Liver (tissue), 9 donors: ENCODE results near the gene SMARCA1. TPM values are rescaled to one million over a fixed set of nuclear protein-coding genes. Genes with fewer than 3 reads are reported as not detected.

Experiments used
- DNase-seq: peaks from one replicate; pipeline ENCODE4 v3.0.0-alpha.2; 2017; ENCODE audit warnings: low spot score
- H3K27ac ChIP-seq, 2 donors: one replicate each; pipeline ENCODE4 v1.7.0; 2013; ENCODE audit warnings: inconsistent platforms in 2 of 2, low read length in 2 of 2, control low read depth in 1 of 2, low read depth in 1 of 2, mild to moderate bottlenecking in 1 of 2
- H3K27me3 ChIP-seq, 4 donors: one replicate each; pipeline versions ENCODE4 v1.6.1 to v1.7.0; 2013; ENCODE audit warnings: low read length in 3 of 4, inconsistent platforms in 1 of 4, mild to moderate bottlenecking in 1 of 4, moderate library complexity in 1 of 4; ENCODE audit not compliant: control insufficient read depth in 4 of 4, insufficient read depth in 4 of 4
- H3K36me3 ChIP-seq, 4 donors: one replicate each; pipeline versions ENCODE4 v1.6.1 to v1.7.0; 2013; ENCODE audit warnings: low read length in 3 of 4, mild to moderate bottlenecking in 3 of 4, low read depth in 1 of 4, moderate library complexity in 1 of 4; ENCODE audit not compliant: control insufficient read depth in 4 of 4, insufficient read depth in 3 of 4
- H3K4me1 ChIP-seq, 4 donors: one replicate each; pipeline versions ENCODE4 v1.6.1 to v1.7.0; 2013; ENCODE audit warnings: low read length in 3 of 4, mild to moderate bottlenecking in 3 of 4, moderate library complexity in 1 of 4; ENCODE audit not compliant: control insufficient read depth in 4 of 4, insufficient read depth in 4 of 4
- H3K4me3 ChIP-seq, 3 donors: one replicate each; pipeline versions ENCODE4 v1.6.1 to v1.7.0; 2013; ENCODE audit warnings: low read length in 3 of 3, control low read depth in 1 of 3, low read depth in 1 of 3, mild to moderate bottlenecking in 1 of 3
- H3K9ac ChIP-seq, 2 donors: one replicate each; pipeline ENCODE4 v1.7.0; 2013; ENCODE audit warnings: low read length in 2 of 2, mild to moderate bottlenecking in 2 of 2, moderate library complexity in 2 of 2, control low read depth in 1 of 2, low read depth in 1 of 2
- H3K9me3 ChIP-seq, 4 donors: one replicate each; pipeline versions ENCODE4 v1.6.1 to v1.7.0; 2013; ENCODE audit warnings: low read length in 3 of 4; ENCODE audit not compliant: control insufficient read depth in 4 of 4
- FOXA1 ChIP-seq: IDR thresholded peaks from 2 replicates; pipeline ENCODE4 v1.6.1; 2016; ENCODE audit warnings: antibody characterized with exemption
- FOXA2 ChIP-seq: IDR thresholded peaks from 2 replicates; pipeline ENCODE4 v1.6.1; 2016; ENCODE audit warnings: antibody characterized with exemption
- GABPA ChIP-seq, 2 donors: IDR thresholded peaks in 1 of 2; conservative IDR thresholded peaks in 1 of 2; 2 replicates each; pipeline ENCODE4 v1.6.1; 2016; ENCODE audit warnings: antibody characterized with exemption in 2 of 2, mild to moderate bottlenecking in 1 of 2, moderate library complexity in 1 of 2
- HNF4A ChIP-seq, 2 donors: conservative IDR thresholded peaks; 2 replicates each; pipeline ENCODE4 v1.6.1; 2016; ENCODE audit warnings: antibody characterized with exemption in 2 of 2, mild to moderate bottlenecking in 2 of 2
- HNF4G ChIP-seq: IDR thresholded peaks from 2 replicates; pipeline ENCODE4 v1.6.1; 2016; ENCODE audit warnings: antibody characterized with exemption
- JUND ChIP-seq, 2 donors: IDR thresholded peaks; 2 replicates each; pipeline ENCODE4 v1.6.1; 2016; ENCODE audit warnings: antibody characterized with exemption in 2 of 2
- NR2F2 ChIP-seq: IDR thresholded peaks from 2 replicates; pipeline ENCODE4 v1.6.1; 2016; ENCODE audit warnings: antibody characterized with exemption
- RAD21 ChIP-seq, 2 donors: IDR thresholded peaks; 2 replicates each; pipeline ENCODE4 v1.6.1; 2016; ENCODE audit warnings: antibody characterized with exemption in 2 of 2, mild to moderate bottlenecking in 2 of 2
- RXRA ChIP-seq, 2 donors: IDR thresholded peaks; 2 replicates each; pipeline ENCODE4 v1.6.1; 2017 to 2018; ENCODE audit warnings: antibody characterized with exemption in 2 of 2, mild to moderate bottlenecking in 1 of 2
- SP1 ChIP-seq: IDR thresholded peaks from 2 replicates; pipeline ENCODE4 v1.6.1; 2018; ENCODE audit warnings: antibody characterized with exemption, mild to moderate bottlenecking
- TAF1 ChIP-seq: conservative IDR thresholded peaks from 2 replicates; pipeline ENCODE4 v1.6.1; 2016; ENCODE audit warnings: antibody characterized with exemption, mild to moderate bottlenecking
- YY1 ChIP-seq: IDR thresholded peaks from 2 replicates; pipeline ENCODE4 v1.6.1; 2016; ENCODE audit warnings: antibody characterized with exemption, mild to moderate bottlenecking
- WGBS: extraction: QIAGEN DNeasy Blood & Tissue Kit; methylation state at CpG from one replicate; pipeline ENCODE4 v1.1.7; 2013; 5-methylcytosine and 5-hydroxymethylcytosine counted together
- polyA plus RNA-seq, 2 donors: library from polyadenylated mRNA; stranded (reverse) in 1 of 2; unstranded in 1 of 2; fragments of 200-250 nt in 1 of 2; fragments of >200 nt in 1 of 2; fragmentation: Nextera tagmentation in 1 of 2; extraction: Ambion mirVana in 1 of 2; gene quantifications; one replicate each; pipeline versions ENCODE4 v1.2.1 to v1.2.3, GENCODE V29; 2013 to 2015
- total RNA-seq, 2 donors: library from RNA; depleted of rRNA; stranded (reverse); fragments of >200 nt; gene quantifications; one replicate each; pipeline ENCODE4 v1.2.3, GENCODE V29; 2014
- TF ChIP-seq, protein P1 (sequence below): fragments of 150-350 bp; IDR thresholded peaks from 2 replicates; pipeline ENCODE4 v1.5.1; 2017; ENCODE audit warnings: improper control_type of control experiment, low read depth, low read length; ENCODE audit not compliant: missing input control
- TF ChIP-seq, protein P2 (sequence below): IDR thresholded peaks from 2 replicates; pipeline ENCODE4 v1.6.1; 2016; ENCODE audit warnings: antibody characterized with exemption
- TF ChIP-seq, protein P3 (sequence below): IDR thresholded peaks from 2 replicates; pipeline ENCODE4 v1.6.1; 2016; ENCODE audit warnings: antibody characterized with exemption, mild to moderate bottlenecking
- TF ChIP-seq, protein P4 (sequence below): IDR thresholded peaks from 2 replicates; pipeline ENCODE4 v1.6.1; 2016; ENCODE audit warnings: antibody characterized with exemption
- donor health status: healthy.
- donor health status: healthy.
- donor health status: healthy.
- donor health status: healthy.
- donor health status: healthy.

Gene SMARCA1
- total and polyA plus RNA-seq, 4 donors: 14.7 to 44.2 (median 23.9) TPM

DNA sequence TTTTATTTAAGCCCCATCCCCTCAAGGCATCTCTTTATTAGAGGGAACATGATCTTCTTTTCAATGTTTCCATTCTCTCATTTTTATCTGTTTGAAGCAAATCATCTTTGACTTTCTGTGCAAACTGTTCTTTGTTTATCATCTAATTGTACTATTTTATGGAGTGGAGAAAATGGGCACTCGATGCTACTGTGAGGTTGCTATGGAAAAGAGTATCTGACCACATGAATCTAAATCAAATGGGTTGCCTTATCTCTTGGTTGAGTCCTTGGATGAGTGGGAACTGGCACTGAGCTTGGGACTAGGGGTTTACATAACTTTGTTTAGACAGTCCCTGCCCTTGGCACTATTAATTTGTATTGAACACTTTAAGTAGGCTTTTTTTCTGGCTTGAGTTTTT is 25.8 kb upstream of the SMARCA1 start:
- no peaks in the 10 kb centered on the region for H3K9me3 ChIP-seq
- peaks cover 0 to 12% (median 5%) of the 10 kb centered on the region in 4 donors for H3K4me1 ChIP-seq
- H3K27ac ChIP-seq: no peak overlapping the region
- no peaks in the 10 kb centered on the region for H3K27me3 ChIP-seq
- DNase-seq: no peak
- H3K9ac ChIP-seq: no peak overlapping the region
- H3K36me3 ChIP-seq: peaks cover 0 to 4% (median 0%) of the 10 kb centered on the region in 4 donors
- TF ChIP-seq FOXA1 (no peak), HNF4A (conservative IDR thresholded peaks at IDR 0.05) (peak in 1 of 2 donors; percentile 5), SP1 (no peak), FOXA2 (no peak), RXRA (IDR thresholded peaks at IDR 0.05) (no peak), TAF1 (no peak)
- TF ChIP-seq, protein P1, sequence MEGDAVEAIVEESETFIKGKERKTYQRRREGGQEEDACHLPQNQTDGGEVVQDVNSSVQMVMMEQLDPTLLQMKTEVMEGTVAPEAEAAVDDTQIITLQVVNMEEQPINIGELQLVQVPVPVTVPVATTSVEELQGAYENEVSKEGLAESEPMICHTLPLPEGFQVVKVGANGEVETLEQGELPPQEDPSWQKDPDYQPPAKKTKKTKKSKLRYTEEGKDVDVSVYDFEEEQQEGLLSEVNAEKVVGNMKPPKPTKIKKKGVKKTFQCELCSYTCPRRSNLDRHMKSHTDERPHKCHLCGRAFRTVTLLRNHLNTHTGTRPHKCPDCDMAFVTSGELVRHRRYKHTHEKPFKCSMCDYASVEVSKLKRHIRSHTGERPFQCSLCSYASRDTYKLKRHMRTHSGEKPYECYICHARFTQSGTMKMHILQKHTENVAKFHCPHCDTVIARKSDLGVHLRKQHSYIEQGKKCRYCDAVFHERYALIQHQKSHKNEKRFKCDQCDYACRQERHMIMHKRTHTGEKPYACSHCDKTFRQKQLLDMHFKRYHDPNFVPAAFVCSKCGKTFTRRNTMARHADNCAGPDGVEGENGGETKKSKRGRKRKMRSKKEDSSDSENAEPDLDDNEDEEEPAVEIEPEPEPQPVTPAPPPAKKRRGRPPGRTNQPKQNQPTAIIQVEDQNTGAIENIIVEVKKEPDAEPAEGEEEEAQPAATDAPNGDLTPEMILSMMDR: no peak
- TF ChIP-seq, protein P2, sequence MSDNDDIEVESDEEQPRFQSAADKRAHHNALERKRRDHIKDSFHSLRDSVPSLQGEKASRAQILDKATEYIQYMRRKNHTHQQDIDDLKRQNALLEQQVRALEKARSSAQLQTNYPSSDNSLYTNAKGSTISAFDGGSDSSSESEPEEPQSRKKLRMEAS: no peak
- WGBS: 32% methylated on average over 1 of the region's 1 CpG
- no peak overlapping the region for H3K4me3 ChIP-seq

DNA sequence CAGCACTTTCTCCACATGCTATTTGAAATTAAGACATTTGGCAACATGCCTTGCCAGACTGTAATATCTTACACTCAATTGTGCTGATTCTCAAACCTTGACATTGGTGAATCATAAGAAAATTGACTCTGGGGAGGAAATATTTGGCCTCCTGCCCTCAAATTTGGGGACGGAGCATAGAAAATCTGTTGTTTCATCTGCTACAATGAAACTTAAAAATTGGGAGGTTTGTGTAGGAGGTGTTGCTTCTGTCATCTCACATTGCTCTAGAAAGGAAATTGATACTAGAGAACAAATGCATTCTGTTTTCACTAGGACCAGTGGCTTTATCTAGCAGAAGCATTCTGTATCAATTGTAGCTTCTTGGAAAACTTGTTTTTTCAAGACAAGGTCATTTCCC is 22.1 kb upstream of the SMARCA1 start:
- 82% methylated on average over 1 of the region's 1 CpG for WGBS
- Histone ChIP-seq H3K4me3 (no peak overlapping the region), H3K4me1 (peaks cover 0 to 12% (median 5%) of the 10 kb centered on the region in 4 donors), H3K9me3 (no peaks in the 10 kb centered on the region), H3K27ac (no peak overlapping the region), H3K27me3 (no peaks in the 10 kb centered on the region), H3K36me3 (no peaks in the 10 kb centered on the region), H3K9ac (no peak overlapping the region)
- no peak for TF ChIP-seq YY1
- no peak for TF ChIP-seq TAF1
- no peak for TF ChIP-seq NR2F2
- no peak for TF ChIP-seq FOXA1
- TF ChIP-seq JUND (IDR thresholded peaks at IDR 0.05): no peak
- no peak for TF ChIP-seq RAD21 (IDR thresholded peaks at IDR 0.05)
- no peak for TF ChIP-seq GABPA (IDR thresholded peaks at IDR 0.05 in 1 of 2, conservative IDR thresholded peaks at IDR 0.05 in 1 of 2)
- DNase-seq: no peak

DNA sequence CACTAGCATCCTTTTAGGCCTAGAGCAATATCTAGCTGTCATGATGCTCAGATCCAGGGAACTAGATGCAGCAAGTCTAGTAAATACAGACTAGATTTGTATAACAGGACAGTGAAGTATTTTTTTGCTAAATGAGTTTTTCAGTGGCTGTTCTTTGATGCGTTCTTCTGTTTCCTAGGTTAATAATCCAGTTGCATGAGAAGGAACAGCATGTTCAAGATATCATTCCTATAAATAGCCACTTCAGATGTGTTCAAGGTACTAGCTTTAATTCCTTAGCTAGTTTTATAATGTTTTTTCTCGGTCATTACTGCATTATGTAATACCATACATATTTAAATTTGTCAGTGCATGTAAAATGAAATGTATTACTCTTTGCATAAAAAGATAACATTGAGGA is 21.5 kb upstream of the SMARCA1 start:
- Histone ChIP-seq H3K27ac (no peak overlapping the region), H3K4me1 (peaks cover 0 to 11% (median 5%) of the 10 kb centered on the region in 4 donors), H3K27me3 (no peaks in the 10 kb centered on the region), H3K9ac (no peak overlapping the region), H3K9me3 (no peaks in the 10 kb centered on the region), H3K36me3 (no peaks in the 10 kb centered on the region), H3K4me3 (no peak overlapping the region)
- no peak for DNase-seq
- 97% methylated on average over 2 of the region's 2 CpGs for WGBS
- TF ChIP-seq FOXA1 (no peak), RXRA (IDR thresholded peaks at IDR 0.05) (no peak), RAD21 (IDR thresholded peaks at IDR 0.05) (no peak), HNF4G (no peak), TAF1 (no peak), JUND (IDR thresholded peaks at IDR 0.05) (no peak)
- TF ChIP-seq, protein P3, sequence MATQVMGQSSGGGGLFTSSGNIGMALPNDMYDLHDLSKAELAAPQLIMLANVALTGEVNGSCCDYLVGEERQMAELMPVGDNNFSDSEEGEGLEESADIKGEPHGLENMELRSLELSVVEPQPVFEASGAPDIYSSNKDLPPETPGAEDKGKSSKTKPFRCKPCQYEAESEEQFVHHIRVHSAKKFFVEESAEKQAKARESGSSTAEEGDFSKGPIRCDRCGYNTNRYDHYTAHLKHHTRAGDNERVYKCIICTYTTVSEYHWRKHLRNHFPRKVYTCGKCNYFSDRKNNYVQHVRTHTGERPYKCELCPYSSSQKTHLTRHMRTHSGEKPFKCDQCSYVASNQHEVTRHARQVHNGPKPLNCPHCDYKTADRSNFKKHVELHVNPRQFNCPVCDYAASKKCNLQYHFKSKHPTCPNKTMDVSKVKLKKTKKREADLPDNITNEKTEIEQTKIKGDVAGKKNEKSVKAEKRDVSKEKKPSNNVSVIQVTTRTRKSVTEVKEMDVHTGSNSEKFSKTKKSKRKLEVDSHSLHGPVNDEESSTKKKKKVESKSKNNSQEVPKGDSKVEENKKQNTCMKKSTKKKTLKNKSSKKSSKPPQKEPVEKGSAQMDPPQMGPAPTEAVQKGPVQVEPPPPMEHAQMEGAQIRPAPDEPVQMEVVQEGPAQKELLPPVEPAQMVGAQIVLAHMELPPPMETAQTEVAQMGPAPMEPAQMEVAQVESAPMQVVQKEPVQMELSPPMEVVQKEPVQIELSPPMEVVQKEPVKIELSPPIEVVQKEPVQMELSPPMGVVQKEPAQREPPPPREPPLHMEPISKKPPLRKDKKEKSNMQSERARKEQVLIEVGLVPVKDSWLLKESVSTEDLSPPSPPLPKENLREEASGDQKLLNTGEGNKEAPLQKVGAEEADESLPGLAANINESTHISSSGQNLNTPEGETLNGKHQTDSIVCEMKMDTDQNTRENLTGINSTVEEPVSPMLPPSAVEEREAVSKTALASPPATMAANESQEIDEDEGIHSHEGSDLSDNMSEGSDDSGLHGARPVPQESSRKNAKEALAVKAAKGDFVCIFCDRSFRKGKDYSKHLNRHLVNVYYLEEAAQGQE: no peak
- TF ChIP-seq, protein P4, sequence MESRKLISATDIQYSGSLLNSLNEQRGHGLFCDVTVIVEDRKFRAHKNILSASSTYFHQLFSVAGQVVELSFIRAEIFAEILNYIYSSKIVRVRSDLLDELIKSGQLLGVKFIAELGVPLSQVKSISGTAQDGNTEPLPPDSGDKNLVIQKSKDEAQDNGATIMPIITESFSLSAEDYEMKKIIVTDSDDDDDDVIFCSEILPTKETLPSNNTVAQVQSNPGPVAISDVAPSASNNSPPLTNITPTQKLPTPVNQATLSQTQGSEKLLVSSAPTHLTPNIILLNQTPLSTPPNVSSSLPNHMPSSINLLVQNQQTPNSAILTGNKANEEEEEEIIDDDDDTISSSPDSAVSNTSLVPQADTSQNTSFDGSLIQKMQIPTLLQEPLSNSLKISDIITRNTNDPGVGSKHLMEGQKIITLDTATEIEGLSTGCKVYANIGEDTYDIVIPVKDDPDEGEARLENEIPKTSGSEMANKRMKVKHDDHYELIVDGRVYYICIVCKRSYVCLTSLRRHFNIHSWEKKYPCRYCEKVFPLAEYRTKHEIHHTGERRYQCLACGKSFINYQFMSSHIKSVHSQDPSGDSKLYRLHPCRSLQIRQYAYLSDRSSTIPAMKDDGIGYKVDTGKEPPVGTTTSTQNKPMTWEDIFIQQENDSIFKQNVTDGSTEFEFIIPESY: no peak
